Kidney (tissue), 14 donors: ENCODE measurements around the gene LGMN. TPM values are rescaled to one million over a fixed set of nuclear protein-coding genes. Genes with fewer than 3 reads are reported as not detected.

Experiments
- DNase-seq, 5 donors: peaks; one replicate each; pipeline ENCODE4 v3.0.0-alpha.2; 2013 to 2020
- FAIRE-seq: peaks from 2 replicates; lab custom pipeline; 2012; peaks lifted over from hg19 to GRCh38; lab: Jason Lieb, UNC
- H3K27ac ChIP-seq, 2 donors: one replicate each; pipeline ENCODE4 v1.7.0; 2013; ENCODE audit warnings: low read depth in 2 of 2, low read length in 2 of 2, inconsistent platforms in 1 of 2
- H3K27me3 ChIP-seq: one replicate; pipeline ENCODE4 v1.7.1; 2013; ENCODE audit warnings: low read length, inconsistent platforms; ENCODE audit not compliant: control insufficient read depth, insufficient read depth
- H3K36me3 ChIP-seq, 3 donors: one replicate each; pipeline versions ENCODE4 v1.7.0 to v1.7.1; 2013; ENCODE audit warnings: low read length in 3 of 3, control low read depth in 1 of 3, inconsistent platforms in 1 of 3; ENCODE audit not compliant: insufficient read depth in 3 of 3, control insufficient read depth in 2 of 3
- H3K4me1 ChIP-seq, 3 donors: one replicate each; pipeline versions ENCODE4 v1.7.0 to v1.7.1; 2013; ENCODE audit warnings: low read length in 3 of 3, inconsistent platforms in 1 of 3, low read depth in 1 of 3; ENCODE audit not compliant: control insufficient read depth in 2 of 3, insufficient read depth in 2 of 3
- H3K4me3 ChIP-seq, 3 donors: one replicate each; pipeline versions ENCODE4 v1.7.0 to v1.8.1; 2013; ENCODE audit warnings: low read length in 3 of 3, control low read depth in 1 of 3, inconsistent platforms in 1 of 3
- H3K9ac ChIP-seq, 3 donors: one replicate each; pipeline versions ENCODE4 v1.7.0 to v1.7.1; 2013; ENCODE audit warnings: low read length in 3 of 3, control low read depth in 1 of 3, inconsistent platforms in 1 of 3
- H3K9me3 ChIP-seq, 3 donors: one replicate each; pipeline versions ENCODE4 v1.7.0 to v1.7.1; 2013; ENCODE audit warnings: low read length in 3 of 3, control low read depth in 1 of 3, inconsistent platforms in 1 of 3; ENCODE audit not compliant: control insufficient read depth in 2 of 3, insufficient read depth in 1 of 3
- intact Hi-C: fragments of 100-400 bp; cut with DNase I; formaldehyde crosslinking; loops from one replicate; pipeline ENCODE4 v1.11.1; 2022
- polyA plus RNA-seq: library from polyadenylated mRNA; stranded (reverse); fragments of 350-450 nt; fragmentation: Illumina TruSeq; extraction: RNeasy Lipid Tissue Mini Kit (QIAGEN cat#74804); gene quantifications from one replicate; pipeline ENCODE4 v1.2.3, GENCODE V29; 2014; ENCODE audit warnings: low read depth, low replicate concordance; ENCODE audit not compliant: insufficient read depth
- total RNA-seq: library from RNA; stranded (reverse); fragmentation: NEBNext Ultra II Directional; extraction: Animal tissue kit (Norgen Biotek cat#: 25700); gene quantifications from one replicate; pipeline ENCODE4 v1.2.1, GENCODE V29; 2021
- TF ChIP-seq, protein P1 (sequence below): IDR thresholded peaks from 3 replicates; pipeline ENCODE4 v1.5.1; 2012; ENCODE audit warnings: mild to moderate bottlenecking, moderate library complexity, borderline replicate concordance; ENCODE audit not compliant: insufficient read depth; ENCODE audit errors: extremely low read depth
- donor health status: control.
- donor health status: control.
- donor health status: control.
- donor health status: control.
- donor health status: control.
- donor health status: DM: yes; HTN: yes; CAD: no.
- donor health status: Normal renal cell carcinoma (clear cell type).

The LGMN gene
- total and polyA plus RNA-seq, 2 donors from 2014 or later: 66.3 to 200 TPM

DNA sequence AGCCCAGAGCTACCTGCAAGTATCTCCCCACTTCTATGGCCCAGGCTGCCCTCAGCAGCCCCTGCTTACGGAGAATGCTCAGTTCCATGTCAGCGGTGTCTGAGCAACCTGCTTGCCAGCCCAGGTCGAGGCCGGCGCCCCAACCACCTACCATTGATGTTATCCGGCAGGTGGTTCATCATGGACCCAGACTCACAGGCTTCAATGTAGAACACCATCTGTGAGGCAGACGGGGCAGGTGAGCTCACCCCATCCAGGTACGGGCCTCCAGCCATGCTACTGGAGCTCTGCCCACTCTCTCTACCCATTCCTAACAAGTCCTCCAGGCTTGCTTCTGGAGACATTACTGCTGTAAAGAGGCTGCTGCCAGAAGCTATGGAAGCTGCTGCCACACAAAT lies 35.8 kb downstream of the LGMN start:
- Histone ChIP-seq H3K4me1 (no peaks in the 10 kb centered on the region), H3K36me3 (peaks cover 0 to 32% (median 22%) of the 10 kb centered on the region in 3 donors), H3K4me3 (no peak overlapping the region), H3K27me3 (no peaks in the 10 kb centered on the region), H3K9ac (no peak overlapping the region), H3K9me3 (no peaks in the 10 kb centered on the region), H3K27ac (no peak overlapping the region)
- intact Hi-C loops: loop anchor here (10.0 kb wide), 1 partner anchor 72 kb away; no protein-coding TSS in a partner anchor
- TF ChIP-seq, protein P1, sequence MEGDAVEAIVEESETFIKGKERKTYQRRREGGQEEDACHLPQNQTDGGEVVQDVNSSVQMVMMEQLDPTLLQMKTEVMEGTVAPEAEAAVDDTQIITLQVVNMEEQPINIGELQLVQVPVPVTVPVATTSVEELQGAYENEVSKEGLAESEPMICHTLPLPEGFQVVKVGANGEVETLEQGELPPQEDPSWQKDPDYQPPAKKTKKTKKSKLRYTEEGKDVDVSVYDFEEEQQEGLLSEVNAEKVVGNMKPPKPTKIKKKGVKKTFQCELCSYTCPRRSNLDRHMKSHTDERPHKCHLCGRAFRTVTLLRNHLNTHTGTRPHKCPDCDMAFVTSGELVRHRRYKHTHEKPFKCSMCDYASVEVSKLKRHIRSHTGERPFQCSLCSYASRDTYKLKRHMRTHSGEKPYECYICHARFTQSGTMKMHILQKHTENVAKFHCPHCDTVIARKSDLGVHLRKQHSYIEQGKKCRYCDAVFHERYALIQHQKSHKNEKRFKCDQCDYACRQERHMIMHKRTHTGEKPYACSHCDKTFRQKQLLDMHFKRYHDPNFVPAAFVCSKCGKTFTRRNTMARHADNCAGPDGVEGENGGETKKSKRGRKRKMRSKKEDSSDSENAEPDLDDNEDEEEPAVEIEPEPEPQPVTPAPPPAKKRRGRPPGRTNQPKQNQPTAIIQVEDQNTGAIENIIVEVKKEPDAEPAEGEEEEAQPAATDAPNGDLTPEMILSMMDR: no peak
- FAIRE-seq (no peak), DNase-seq (no peak)

DNA sequence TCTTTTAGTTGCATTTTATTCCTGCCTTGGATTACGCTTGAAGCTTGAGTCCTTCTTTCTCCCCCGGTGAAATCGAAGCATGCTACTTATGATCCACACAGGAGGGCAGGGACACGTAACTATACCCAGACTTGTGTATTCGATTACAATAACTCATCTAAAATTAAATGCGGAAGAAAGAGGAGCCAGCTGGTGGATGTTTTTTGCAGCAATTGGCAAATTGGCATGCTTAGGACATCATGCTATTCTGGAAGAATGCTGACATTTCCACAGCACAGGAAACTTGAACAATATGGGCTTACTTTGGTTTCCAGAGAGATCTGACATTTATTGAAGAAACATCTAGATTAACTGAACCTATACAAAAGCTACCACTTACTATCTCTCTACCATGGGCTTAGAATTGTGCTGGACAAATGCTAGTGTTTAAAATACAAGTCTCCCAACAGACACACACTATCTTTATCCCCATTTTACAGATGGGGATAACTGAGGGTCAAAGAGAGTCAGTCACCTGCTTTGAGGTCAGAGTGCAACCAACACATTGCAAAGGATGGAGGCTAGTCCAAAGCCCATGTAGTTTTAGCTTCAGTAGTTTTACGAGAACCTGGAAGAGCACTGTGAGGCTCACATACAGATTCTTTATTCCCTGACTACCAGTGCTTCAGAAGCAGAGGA lies 36.3 kb downstream of the LGMN start:
- FAIRE-seq (no peak), DNase-seq (no peak)
- H3K9ac ChIP-seq: no peak overlapping the region
- H3K9me3 ChIP-seq: no peaks in the 10 kb centered on the region
- TF ChIP-seq, protein P1: no peak
- H3K27ac ChIP-seq: no peak overlapping the region
- H3K27me3 ChIP-seq: no peaks in the 10 kb centered on the region
- H3K36me3 ChIP-seq: peaks cover 0 to 32% (median 22%) of the 10 kb centered on the region in 3 donors
- H3K4me1 ChIP-seq: no peaks in the 10 kb centered on the region
- no peak overlapping the region for H3K4me3 ChIP-seq
- intact Hi-C loops: loop anchor here (10.0 kb wide), 1 partner anchor 73 kb away; no protein-coding TSS in a partner anchor

DNA sequence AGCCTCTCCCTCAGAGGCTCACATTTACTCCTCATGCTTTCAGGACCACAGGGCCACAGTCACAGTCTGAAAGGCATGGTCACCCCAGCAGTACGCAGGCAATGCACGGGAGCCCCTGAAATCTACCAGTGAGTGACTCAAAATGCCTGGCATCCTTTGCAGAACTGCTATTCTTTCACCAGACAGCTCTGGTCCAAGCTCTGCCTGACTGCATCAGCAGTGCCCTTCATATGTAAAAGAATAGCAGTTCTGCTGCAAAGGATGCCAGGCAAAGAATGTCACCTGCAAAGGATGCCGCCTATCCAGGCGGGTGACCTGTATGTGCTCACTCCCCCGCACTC lies 38.5 kb downstream of the LGMN start:
- Histone ChIP-seq H3K9me3 (no peaks in the 10 kb centered on the region), H3K4me1 (no peaks in the 10 kb centered on the region), H3K4me3 (no peak overlapping the region), H3K9ac (no peak overlapping the region), H3K27ac (no peak overlapping the region), H3K36me3 (peaks cover 0 to 35% (median 25%) of the 10 kb centered on the region in 3 donors), H3K27me3 (no peaks in the 10 kb centered on the region)
- TF ChIP-seq, protein P1: no peak
- no peak for FAIRE-seq
- intact Hi-C loops: loop anchor here (10.0 kb wide), 1 partner anchor 75 kb away; no protein-coding TSS in a partner anchor
- no peak for DNase-seq
